PFSK-1 (cell line): ENCODE results near the gene HSPB2.

ENCODE experiments used
- FOXP2 ChIP-seq: optimal IDR thresholded peaks from 2 replicates; pipeline ENCODE3; 2011; ENCODE audit warnings: borderline replicate concordance, control low read depth, inconsistent platforms; ENCODE audit not compliant: insufficient read depth; ENCODE audit errors: extremely low read length, extremely low read depth
- POLR2AphosphoS5 ChIP-seq: IDR thresholded peaks from 2 replicates; pipeline ENCODE4 v1.6.1; 2012; ENCODE audit warnings: low read depth, mild to moderate bottlenecking, control low read depth, low read length, moderate library complexity
- REST ChIP-seq, 2 experiments: IDR thresholded peaks; 2 replicates each; pipeline versions ENCODE4 v1.6.1 to v1.8.0; 2011 to 2012; ENCODE audit warnings: low read depth in 2 of 2, low read length in 2 of 2, control low read depth in 1 of 2, inconsistent platforms in 1 of 2, mild to moderate bottlenecking in 1 of 2, moderate library complexity in 1 of 2; ENCODE audit not compliant: insufficient read depth in 1 of 2
- SIN3A ChIP-seq: IDR thresholded peaks from 2 replicates; pipeline ENCODE4 v1.6.1; 2012; ENCODE audit warnings: mild to moderate bottlenecking, low read length, moderate library complexity, borderline replicate concordance; ENCODE audit not compliant: insufficient read depth
- TAF1 ChIP-seq: IDR thresholded peaks from 2 replicates; pipeline ENCODE4 v1.6.1; 2012; ENCODE audit warnings: low read length, control low read depth, borderline replicate concordance; ENCODE audit not compliant: insufficient read depth

The HSPB2 gene

GRCh38 chr11:111954154-111954553 is 41.6 kb downstream of the HSPB2 start:
- no peak for TF ChIP-seq SIN3A
- no peak for TF ChIP-seq TAF1
- TF ChIP-seq FOXP2: no peak
- TF ChIP-seq REST (IDR thresholded peaks at IDR 0.05; ENCODE audit: insufficient read depth in 1 of 2, low read depth in 2 of 2, low read length in 2 of 2): no peak
- TF ChIP-seq POLR2AphosphoS5: no peak

GRCh38 chr11:111957663-111958444 is 45.3 kb downstream of the HSPB2 start:
- TF ChIP-seq POLR2AphosphoS5 (no peak), FOXP2 (no peak), SIN3A (no peak), TAF1 (no peak), REST (IDR thresholded peaks at IDR 0.05; ENCODE audit: insufficient read depth in 1 of 2, low read depth in 2 of 2, low read length in 2 of 2) (no peak)

GRCh38 chr11:111960916-111961315 is 48.4 kb downstream of the HSPB2 start:
- TF ChIP-seq POLR2AphosphoS5 (no peak), SIN3A (no peak), TAF1 (no peak), FOXP2 (no peak), REST (IDR thresholded peaks at IDR 0.05; ENCODE audit: insufficient read depth in 1 of 2, low read depth in 2 of 2, low read length in 2 of 2) (no peak)

GRCh38 chr11:111961389-111962300 is 49.1 kb downstream of the HSPB2 start:
- TF ChIP-seq SIN3A: no peak
- no peak for TF ChIP-seq REST (IDR thresholded peaks at IDR 0.05; ENCODE audit: insufficient read depth in 1 of 2, low read depth in 2 of 2, low read length in 2 of 2)
- no peak for TF ChIP-seq POLR2AphosphoS5
- TF ChIP-seq TAF1: no peak
- TF ChIP-seq FOXP2: no peak
